HG02870 (cell line): ENCODE measurements around the gene DUSP7.
"Not testable (repeated sequence)": the region's sequence is repeated elsewhere in the genome, so short reads cannot be mapped to it uniquely, and the experiment has no call there.

ENCODE experiments used
- ATAC-seq: cut with Tn5 transposase; IDR thresholded peaks from one replicate; pipeline ENCODE4 v1.9.1; 2021; ENCODE audit warnings: mild to moderate bottlenecking, moderate library complexity; ENCODE audit not compliant: unreplicated experiment

Gene DUSP7

DNA sequence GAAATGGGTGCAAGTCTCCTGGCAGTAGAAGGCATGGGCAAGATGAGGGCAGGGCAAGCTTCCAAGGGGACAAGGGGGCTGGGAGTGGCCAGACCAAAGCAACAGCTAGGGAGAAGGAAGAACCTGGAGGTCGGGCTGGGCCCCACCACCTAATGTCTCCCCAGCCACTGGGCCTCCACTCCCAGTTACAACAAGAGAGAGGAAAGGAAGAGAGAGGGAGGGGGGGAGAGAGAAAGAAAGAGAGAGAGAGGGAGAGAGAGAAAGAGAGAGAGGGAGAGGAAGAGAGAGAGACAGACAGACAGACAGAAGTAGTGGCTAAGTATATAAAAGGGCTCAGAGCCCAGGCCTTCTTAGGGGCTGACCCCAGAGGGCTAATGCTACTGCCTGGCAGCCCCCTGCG lies 6.9 kb downstream of the DUSP7 start:
- ATAC-seq, result no peak

DNA sequence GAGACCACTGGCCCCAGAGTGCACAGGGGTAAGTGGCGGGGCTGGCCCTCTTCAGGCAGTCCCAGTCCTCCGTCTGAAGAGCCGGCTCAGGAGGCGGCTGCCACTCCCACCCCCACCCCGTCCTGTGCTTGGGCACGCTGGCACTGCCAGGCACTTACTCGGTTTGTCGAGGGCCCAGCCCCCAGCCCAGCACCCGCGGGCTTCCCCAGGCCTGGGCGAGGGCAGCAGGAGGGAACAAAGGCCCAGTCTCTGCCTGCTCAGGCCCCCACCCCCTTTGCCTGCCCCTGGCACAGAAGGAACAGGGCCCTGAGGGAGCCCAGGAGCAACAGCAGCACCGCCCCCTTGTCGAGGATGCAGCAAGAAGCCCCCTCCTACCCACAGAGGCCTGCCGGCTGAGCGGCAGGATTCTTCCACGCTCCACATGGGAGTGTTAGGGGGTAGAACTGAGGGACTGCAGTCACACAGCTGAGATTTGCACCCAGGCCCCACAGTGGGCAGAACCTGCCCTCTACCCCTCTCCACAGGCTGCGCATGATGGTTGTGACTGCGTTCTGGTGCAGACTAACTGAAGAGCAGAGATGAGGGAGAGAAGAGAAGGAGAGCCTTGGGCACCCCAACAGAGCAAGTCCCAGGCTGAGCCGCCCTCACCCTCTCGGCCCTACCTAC lies 8.9 kb downstream of the DUSP7 start:
- no peak for ATAC-seq

DNA sequence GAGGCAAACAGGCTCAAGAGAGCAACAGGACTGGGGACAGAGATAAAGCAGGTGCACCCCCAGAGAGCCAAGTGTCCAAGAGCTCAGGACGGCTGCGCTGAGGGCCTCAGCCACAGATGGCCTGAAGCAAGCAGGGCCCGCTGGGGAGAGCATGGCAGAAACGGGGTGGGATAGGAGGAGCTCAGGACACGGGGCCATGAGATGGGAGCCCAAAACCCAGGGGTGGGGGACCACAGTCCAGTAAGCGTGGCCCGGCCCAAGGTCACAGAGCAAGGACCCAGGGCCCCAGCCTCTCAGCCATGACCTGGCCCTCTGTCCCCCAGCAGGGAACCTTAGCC lies 9.5 kb downstream of the DUSP7 start:
- ATAC-seq, result no peak

DNA sequence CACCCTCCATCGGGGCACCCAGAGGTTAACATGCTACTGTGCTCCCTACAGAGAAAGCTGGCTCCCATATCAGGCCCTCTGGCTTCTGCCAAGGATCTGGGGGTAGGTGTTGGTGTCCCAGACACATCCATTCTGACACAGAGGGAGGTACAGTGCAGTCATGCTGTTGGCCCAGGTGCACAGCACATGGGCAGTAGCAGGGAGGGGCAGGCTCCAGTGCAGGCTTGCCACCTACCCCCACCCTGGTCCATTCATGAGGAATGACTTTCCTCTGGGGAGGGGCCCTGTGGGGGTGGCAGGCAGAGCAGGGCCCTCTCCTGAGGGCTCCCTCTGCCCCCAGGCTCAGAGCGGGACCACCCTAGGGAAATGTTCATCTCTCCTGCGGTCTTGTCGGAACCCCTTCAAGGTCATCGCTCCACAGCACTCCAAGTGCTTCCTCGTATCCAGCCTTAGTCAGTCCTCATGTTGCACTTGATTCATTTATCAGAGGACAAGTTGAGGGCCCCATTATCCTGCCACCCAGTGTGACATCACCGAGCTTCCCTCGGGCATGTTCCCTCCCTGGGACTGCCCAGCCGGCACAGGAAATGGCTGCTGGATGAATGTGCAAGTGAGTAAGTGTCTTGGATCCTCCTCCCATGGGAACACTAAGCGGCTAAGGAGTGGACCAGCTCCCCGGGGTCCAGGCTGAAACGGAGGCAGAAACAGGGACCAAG lies 10.0 kb downstream of the DUSP7 start:
- ATAC-seq, result no peak

DNA sequence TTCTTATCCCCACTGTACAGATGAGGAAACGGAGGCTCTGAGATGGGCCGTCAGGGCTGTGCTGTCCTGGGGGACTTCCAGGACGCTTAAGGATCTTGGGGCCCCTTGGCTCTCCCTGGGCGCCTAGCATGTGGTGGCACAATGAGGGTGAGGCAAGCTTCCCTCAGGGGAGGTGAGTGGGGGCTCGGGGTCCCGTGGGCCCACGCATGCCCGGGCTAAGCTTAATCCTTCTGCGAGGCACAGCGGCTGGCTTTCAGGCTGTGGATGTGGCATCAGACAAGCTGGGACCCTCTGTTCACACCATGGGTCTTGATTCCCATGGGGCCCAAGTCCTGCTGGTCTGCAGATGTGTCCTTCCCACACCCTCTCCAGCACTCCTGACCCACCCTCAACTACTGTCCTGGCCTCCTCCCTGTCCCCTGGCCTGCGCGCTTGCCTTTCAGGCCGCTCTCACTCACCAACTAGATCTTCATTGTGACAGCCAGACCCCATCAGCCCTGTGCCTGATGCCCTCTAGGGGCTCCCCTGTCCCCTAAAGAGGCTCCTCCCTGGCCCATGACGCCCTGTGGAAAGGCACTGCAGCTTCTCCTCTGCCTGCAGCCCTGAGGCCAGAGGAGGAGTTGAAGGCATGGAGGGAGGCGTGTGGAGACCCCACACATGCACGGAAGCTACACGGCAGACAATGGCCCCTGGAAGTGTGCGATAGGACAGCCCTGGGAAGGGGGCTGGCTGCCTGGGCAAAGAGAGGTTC lies 11.3 kb downstream of the DUSP7 start:
- ATAC-seq, result no peak

DNA sequence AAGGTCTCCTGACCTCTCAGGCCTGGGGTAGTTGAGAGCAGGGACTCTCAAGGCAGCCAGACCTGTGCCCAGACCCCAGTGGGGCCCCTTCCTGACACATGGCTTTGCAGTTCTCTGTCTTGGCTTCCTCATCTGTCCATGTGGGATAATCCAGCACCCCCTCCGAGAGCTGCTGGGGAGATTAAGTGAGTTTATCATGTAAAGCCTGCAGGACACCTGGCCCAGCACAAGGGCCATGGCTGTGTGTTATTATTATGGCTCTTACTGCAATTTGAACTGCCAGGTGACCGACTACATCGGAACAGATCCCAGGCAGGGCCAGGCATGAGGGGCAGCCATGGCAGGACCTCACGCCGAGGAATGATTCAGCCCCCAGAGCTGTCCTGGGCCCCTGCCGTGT lies 12.6 kb downstream of the DUSP7 start:
- no peak for ATAC-seq

DNA sequence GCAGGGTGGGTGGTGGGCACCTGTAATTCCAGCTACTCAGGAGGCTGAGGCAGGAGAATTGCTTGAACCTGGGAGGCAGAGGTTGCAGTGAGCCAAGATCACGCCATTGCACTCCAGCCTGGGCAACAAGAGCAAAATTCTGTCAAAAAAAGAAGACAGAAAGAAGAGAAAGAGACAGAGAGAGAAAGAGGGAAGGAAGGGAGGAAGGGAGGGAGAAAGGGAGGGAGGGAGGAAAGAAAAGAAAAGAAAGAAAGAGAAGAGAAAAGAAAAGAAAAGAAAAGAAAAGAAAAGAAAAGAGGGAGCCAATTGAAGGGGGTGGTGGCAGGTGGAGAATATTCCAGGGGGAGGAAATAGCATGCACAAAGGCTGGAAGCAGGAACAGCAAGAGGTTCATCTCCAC lies 13.3 kb downstream of the DUSP7 start:
- ATAC-seq, result not testable (repeated sequence)

DNA sequence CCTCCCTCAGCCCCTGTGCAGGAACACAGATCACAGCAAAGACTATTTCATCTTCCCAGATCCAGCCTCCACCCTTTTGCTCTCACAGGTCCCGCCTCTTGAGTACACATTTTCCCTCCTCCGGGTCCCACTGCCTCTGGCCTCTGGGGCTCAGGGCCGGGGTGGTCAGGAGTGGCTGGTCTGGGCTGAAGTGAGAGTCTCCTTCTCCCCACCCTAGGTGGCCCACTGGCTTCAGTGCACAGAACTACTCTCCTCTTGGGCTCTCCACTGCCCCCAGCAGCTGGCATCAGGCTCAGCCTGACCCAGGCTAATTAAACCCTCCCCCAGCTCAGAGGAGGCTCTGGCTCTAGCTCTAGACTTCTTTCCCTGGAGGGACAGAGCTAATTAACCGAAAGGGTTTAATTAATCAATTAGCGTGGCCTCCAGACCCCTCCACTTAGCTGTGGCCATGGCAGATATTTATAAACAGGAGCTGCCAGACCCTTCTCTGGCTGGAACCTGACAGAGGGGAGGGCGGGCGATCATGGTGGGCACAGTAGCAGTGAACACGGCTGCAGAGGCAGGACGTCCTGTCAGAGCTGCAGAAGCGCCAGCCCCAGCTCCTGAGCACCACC lies 15.1 kb downstream of the DUSP7 start:
- no peak for ATAC-seq

DNA sequence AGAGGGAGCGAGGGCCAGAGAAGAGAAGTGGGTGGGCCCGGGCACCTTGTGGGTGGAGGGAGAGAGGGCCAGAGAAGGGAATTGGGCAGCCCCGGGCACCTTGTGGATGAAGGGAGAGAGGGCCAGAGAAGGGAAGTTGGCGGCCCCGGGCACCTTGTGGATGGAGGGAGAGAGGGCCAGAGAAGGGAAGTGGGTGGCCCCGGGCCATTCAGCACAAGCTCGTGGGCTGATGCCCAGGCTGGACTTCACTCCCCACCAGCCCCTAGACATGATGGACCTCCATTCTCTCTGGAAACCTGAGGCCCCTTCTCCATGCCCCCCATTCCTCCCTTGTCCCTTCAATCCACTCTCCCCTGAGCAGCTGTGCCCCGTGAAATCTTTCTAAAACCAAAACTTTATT lies 15.8 kb downstream of the DUSP7 start:
- ATAC-seq, result no peak

DNA sequence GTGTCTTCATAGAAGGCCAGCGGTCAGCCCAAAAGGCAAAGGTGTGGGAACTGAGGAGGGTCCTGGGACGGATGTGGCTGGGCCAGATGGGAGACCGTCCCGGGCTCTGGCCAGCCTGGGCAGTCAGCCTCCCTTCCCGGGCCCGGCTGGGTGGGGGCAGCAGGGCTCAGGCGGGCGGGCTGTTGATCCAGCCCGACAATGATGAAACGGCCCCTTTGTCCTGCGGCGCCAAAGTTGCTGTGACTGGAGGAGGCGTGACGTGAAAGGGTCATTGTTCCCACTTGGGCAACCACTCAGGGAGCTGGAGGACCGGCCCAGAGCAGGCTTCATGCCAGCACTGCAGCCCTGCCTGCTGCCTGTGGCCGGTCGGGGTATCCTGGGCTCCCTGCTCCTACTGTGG lies 16.5 kb downstream of the DUSP7 start:
- ATAC-seq, result no peak

DNA sequence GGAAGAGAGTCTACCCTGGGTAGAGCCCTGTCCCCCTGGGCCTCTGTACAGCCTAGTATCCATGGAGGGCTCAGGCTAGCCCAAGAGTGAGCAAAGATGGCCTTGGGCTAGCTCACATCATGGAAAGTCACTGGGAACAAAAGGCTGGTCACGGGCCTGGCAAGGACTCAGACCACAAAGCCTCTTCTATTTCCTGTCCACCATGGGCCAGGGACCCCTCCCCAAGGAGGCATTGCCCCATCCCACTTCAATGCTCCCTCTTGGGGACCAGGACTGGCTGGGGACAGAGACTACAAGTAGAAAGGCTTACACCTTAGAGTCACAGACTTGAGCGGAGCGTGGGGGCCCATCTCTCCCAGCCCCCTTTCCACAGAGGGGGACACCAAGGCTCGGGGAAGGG lies 16.9 kb downstream of the DUSP7 start:
- ATAC-seq, result no peak

DNA sequence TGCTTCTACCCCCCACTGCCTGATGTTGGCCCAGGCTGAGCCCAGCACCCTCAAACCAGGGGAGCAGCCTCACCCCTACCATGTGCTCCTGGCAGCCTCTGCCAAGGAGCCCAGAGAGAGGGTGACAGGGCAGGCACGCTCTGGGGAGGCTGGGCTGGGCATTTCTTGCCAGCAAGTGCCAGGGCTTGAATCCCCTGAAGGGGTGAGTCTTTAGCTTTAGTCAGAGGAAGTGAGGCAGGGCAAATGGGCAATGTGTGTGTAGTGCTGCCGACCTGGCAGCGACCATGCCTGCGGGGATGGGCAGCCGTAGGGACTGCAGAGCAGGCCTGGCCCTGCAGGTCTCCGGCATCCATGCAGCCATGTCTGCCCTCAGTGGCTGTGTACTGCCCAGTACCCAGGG lies 18.1 kb downstream of the DUSP7 start:
- ATAC-seq, result no peak

DNA sequence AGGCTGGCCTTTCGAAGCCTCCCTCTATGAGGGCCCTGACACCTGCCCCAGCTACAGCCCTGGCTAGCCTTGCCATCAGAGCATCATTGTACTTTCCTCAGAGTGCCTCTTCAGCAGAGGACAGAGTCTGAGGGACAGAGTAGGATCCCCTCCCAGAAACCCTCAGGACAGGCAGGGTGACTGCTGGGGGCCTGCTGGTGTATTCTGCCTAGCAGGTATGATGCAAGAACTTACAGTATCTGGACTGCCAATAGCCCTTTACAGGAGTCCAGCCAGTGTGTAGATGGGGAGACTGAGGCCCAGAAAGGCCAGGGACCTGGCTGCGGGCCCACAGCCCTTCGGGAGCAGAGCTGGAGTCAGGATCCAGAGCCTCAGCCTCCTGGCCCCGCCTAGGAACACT lies 19.1 kb downstream of the DUSP7 start:
- no peak for ATAC-seq

DNA sequence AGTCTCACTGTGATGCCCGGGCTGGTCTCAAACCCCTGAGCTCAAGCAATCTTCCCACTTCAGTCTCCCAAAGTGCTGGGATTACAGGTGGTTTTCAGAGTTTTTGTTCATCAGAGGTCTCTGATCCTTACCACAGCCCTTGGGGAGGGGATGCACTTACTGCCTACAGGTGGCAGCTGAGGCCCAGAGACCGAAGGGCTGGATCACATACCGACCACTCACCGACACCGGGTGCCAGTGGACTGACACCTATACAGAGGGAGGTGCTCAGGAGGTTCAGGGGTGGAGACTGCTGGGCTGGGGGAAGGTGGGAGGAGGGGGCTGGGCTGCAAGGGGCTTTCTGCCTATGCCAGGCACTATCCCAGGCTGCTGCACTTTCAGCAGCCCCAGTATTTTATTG lies 19.5 kb downstream of the DUSP7 start:
- no peak for ATAC-seq

DNA sequence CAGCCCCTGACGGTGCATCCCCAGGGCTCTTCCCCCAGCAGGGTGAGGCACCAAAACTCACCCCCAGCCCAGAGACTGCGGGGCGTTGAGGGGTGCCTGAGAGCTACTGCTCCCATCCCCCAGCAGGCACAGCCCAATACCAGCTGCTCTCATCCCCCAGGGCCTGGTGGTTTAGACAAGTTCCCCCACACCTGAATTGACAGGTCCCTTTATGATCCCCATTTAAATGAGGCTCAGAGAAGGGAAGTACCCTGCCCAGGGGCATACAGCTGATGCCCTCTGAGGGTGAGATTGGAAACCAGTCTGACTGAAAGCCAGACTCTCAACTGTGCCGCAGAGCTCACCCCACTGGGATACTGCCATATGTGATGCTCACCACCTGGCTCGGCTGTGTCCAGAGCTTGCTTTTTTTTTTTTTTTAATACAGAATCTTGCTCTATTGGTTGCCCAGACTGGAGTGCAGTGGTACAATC lies 20.1 kb downstream of the DUSP7 start:
- ATAC-seq, result no peak

DNA sequence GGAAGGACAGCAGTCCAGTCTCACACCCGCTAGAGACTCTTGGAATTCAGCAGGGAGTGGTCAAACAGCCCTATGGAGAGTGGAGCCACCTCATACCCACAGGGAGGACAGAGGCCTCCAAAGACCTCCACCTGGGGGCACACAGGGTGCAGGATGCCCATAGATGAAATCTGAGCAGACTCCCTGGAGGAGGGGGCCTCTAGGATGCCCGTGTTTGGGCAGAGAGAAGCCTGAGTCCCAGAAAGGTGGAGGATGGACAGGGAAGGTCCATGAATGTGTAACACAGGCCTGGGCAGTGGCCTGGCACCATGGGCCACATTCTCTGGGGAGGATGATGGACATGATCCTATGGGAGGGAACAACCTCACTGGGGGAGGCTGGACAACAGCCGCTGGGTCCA lies 21.7 kb downstream of the DUSP7 start:
- no peak for ATAC-seq

DNA sequence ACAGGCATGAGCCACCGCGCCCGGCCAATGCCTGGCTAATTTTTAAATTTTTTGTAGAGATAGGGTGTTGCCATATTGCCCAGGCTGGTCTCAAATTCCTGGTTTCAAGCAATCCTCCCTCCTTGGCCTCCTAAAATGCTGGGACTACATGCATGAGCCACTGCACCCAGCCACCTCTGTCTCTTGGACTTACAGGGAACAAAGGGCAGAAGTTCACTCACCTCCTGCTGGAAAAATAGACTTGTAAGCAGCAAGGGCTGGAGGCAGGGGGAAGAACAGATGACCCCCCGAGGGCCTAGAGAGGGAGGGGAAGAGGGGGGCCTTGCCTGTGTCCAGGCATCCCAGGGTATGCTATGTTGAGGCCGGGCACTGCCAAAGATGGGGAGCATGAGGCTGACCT lies 22.2 kb downstream of the DUSP7 start:
- no peak for ATAC-seq

DNA sequence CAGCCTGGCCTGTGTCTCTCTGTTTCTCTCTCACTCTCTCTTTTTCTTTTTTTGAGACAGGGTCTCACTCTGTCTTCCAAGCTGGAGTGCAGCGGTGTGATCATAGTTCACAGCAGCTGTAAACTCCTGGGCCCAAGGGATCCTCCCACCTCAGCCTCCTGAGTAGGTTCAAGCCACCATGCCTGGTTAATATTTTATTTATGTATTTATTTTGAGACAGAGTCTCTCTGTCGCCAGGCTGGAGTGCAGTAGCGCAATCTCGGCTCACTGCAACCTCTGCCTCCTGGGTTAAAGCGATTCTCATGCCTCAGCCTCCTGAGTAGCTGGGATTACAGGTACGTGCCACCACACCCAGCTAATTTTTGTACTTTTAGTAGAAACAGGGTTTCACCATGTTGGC lies 22.6 kb downstream of the DUSP7 start:
- not testable (repeated sequence) for ATAC-seq

DNA sequence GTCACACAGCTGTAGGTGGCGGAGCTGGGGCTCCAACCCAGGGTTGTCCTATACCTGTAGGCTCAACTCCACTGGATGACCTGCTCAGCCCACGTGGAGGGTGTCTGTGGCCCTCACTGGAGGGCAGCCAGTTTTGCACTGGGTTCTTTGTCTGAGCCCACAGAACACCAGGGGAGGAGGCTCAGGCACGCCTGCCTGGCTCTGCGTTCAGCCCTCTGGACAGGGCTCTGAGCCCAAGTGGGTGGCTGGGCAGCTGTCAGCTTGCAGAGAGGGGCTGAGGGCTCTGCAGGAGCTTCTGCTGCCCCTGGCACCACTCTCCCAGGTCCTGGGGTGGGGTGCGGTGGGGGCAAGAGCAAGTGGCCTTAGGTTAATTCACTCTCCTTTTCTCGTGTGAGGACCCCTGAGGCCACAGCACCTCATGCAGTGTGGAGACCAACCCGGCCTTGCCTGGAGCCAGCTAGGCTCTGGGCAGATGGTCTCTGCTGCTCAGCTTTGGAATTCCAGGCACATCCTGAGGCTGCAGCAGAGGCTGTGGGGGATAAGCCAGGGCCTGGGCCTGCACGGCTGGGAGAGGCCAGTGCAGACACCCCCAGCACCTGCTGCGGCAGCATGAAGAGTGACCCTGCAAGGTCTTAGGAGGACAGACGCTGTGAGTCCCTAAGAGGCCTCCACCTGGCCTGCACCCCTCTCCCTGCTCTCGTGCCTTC lies 23.5 kb downstream of the DUSP7 start:
- no peak for ATAC-seq

DNA sequence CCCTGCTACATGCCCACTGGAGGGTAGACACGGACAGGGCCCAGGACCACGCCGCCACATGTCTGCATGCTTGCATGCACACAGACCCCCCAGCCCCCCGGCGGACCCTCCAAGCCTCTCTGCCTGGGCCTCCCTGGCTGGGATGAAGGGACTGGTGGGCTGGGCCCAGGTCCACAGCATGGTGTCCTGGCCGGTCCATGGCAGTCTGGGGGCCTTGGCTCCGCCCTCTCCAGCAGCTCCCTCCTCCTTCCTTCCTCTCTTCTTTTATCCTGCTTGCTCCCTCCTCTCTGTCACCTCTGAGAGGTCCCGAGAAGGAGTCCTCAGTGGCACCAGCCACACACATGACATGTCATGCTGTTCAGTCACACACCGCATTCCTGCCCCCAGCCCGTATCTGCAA lies 24.5 kb downstream of the DUSP7 start:
- ATAC-seq, result no peak

DNA sequence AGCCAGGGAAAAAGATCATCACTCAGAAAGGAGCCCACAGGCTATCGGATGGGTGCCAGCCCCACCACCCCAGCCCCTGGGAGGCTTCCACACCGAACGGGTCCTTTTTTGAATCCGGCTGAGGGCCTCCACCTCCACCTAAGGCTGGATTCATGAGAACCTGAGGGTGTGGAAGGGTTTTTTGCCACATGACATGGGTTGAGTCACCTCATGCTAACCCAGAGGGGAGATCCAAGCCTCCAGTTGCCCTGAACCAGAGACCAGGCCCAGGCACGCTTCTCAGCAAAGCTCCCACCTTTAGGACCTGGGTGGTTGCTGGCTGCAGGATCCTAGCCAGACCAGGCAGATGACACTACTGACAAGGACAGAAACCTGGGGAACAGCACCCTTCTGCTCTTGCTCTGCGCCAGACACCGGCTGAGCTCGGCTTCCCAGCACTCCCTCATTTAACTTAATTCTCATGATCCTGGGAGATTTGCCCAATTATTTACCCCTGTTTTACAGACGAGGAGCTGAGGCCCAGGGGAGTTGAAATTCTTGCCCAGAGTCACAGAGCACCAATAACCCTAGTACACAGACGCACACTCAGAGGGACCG lies 25.6 kb downstream of the DUSP7 start:
- ATAC-seq, result no peak
